HepG2 (cell line): Measurements from ENCODE around the gene PACSIN1. TPM values are rescaled to one million over a fixed set of nuclear protein-coding genes. Genes with fewer than 3 reads are reported as not detected.
A peak's percentile ranks its signal among the peaks of the same experiment; 100 is the strongest.

Source experiments
- IRX3 ChIP-seq: sonication (generic); formaldehyde crosslinking; IDR thresholded peaks from 2 replicates; pipeline ENCODE4 v1.8.1; 2023; ENCODE audit warnings: mild to moderate bottlenecking, low read depth, missing genetic modification reagents, borderline replicate concordance
- JUN ChIP-seq: sonication (generic); formaldehyde crosslinking; IDR thresholded peaks from 2 replicates; pipeline ENCODE4 v1.4.0; 2020; ENCODE audit warnings: mild to moderate bottlenecking, missing genetic modification reagents
- NFRKB ChIP-seq: fragments of 450-650 bp; IDR thresholded peaks from 2 replicates; pipeline ENCODE4 v1.6.1; 2017
- NONO ChIP-seq, 2 experiments: fragments of 450-650 bp in 1 of 2; sonication (generic) in 1 of 2; formaldehyde crosslinking in 1 of 2; IDR thresholded peaks in 1 of 2; conservative IDR thresholded peaks in 1 of 2; 2 replicates each; pipeline versions ENCODE4 v1.6.1 to v1.8.0; 2017 to 2022; ENCODE audit warnings: mild to moderate bottlenecking in 1 of 2, missing genetic modification reagents in 1 of 2, moderate library complexity in 1 of 2
- PATZ1 ChIP-seq: sonication (generic); formaldehyde crosslinking; IDR thresholded peaks from 2 replicates; pipeline ENCODE4 v1.4.0; 2020; ENCODE audit warnings: missing genetic modification reagents
- REST ChIP-seq, 2 experiments: IDR thresholded peaks; 2 replicates each; pipeline ENCODE4 v1.6.1; 2011 to 2012; ENCODE audit warnings: low read length in 2 of 2, borderline replicate concordance in 1 of 2, low read depth in 1 of 2, mild to moderate bottlenecking in 1 of 2, moderate library complexity in 1 of 2
- REXO4 ChIP-seq: sonication (generic); formaldehyde crosslinking; IDR thresholded peaks from 2 replicates; pipeline ENCODE4 v1.8.0; 2022; ENCODE audit warnings: missing genetic modification reagents, mild to moderate bottlenecking, borderline replicate concordance
- SOX13 ChIP-seq, 3 experiments: fragments of 450-650 bp in 1 of 3; sonication (generic) in 1 of 3; formaldehyde crosslinking in 1 of 3; IDR thresholded peaks in 2 of 3; conservative IDR thresholded peaks in 1 of 3; 2 replicates each; pipeline versions ENCODE4 v1.5.0 to v1.6.1; 2016 to 2020; ENCODE audit warnings: antibody characterized with exemption in 1 of 3, mild to moderate bottlenecking in 1 of 3, missing compliant biosample characterization in 1 of 3, missing genetic modification reagents in 1 of 3, moderate library complexity in 1 of 3
- polyA plus RNA-seq, 8 experiments: library from polyadenylated mRNA; depleted of rRNA in 3 of 8; stranded (reverse) in 7 of 8; unstranded in 1 of 8; fragments of >200 nt; fragmentation: Illumina TruSeq in 4 of 8; extraction: Trizol in 4 of 8; gene quantifications; 2 replicates each; pipeline versions ENCODE4 v1.2.1 to v1.2.3, GENCODE V29; 2011 to 2016; ENCODE audit warnings: low read depth in 4 of 8, missing spikeins in 1 of 8, mixed read lengths in 1 of 8; ENCODE audit not compliant: insufficient read depth in 1 of 8
- total RNA-seq, 5 experiments: library from RNA; depleted of rRNA; stranded (reverse); fragments of >200 nt; fragmentation: Illumina TruSeq; extraction: Trizol; gene quantifications; 2 replicates each; pipeline ENCODE4 v1.2.3, GENCODE V29; 2016; ENCODE audit warnings: low read depth in 1 of 5
- TF ChIP-seq, protein P1 (sequence below): sonication (generic); formaldehyde crosslinking; IDR thresholded peaks from 2 replicates; pipeline ENCODE4 v1.5.0; 2020; ENCODE audit warnings: mild to moderate bottlenecking, missing genetic modification reagents
- TF ChIP-seq, protein P2 (sequence below): sonication (generic); formaldehyde crosslinking; IDR thresholded peaks from 2 replicates; pipeline ENCODE4 v1.8.1; 2023; ENCODE audit warnings: mild to moderate bottlenecking, inconsistent platforms, moderate library complexity, missing genetic modification reagents, borderline replicate concordance
- TF ChIP-seq, protein P3 (sequence below): IDR thresholded peaks from 2 replicates; pipeline ENCODE4 v1.6.1; 2016

Gene PACSIN1
- total and polyA plus RNA-seq, 2 of the 13 experiments (the other 11 are each of a cell fraction or from before 2014, with no cell fraction given): not detected

GRCh38 chr6:34425498-34426410 is 40.1 kb upstream of the PACSIN1 start, which contains the start of gene RPS10 (continued):
- TF ChIP-seq, protein P1, sequence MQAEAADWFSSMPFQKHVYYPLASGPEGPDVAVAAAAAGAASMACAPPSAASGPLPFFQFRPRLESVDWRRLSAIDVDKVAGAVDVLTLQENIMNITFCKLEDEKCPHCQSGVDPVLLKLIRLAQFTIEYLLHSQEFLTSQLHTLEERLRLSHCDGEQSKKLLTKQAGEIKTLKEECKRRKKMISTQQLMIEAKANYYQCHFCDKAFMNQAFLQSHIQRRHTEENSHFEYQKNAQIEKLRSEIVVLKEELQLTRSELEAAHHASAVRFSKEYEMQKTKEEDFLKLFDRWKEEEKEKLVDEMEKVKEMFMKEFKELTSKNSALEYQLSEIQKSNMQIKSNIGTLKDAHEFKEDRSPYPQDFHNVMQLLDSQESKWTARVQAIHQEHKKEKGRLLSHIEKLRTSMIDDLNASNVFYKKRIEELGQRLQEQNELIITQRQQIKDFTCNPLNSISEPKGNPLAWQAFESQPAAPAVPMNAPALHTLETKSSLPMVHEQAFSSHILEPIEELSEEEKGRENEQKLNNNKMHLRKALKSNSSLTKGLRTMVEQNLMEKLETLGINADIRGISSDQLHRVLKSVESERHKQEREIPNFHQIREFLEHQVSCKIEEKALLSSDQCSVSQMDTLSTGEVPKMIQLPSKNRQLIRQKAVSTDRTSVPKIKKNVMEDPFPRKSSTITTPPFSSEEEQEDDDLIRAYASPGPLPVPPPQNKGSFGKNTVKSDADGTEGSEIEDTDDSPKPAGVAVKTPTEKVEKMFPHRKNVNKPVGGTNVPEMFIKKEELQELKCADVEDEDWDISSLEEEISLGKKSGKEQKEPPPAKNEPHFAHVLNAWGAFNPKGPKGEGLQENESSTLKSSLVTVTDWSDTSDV (CRISPR knock-in tag): peak; percentile 91; the same call in 1 of the 2 replicates
- TF ChIP-seq REST (IDR thresholded peaks at IDR 0.05; ENCODE audit: borderline replicate concordance in 1 of 2, low read depth in 1 of 2, low read length in 2 of 2) (peak in 1 of 2 experiments; percentile 77; a peak in 2 of 4 replicates), SOX13 (IDR thresholded peaks at IDR 0.05) (no peak), SOX13 (CRISPR knock-in tag; conservative IDR thresholded peaks at IDR 0.05 in 1 of 2, IDR thresholded peaks at IDR 0.05 in 1 of 2) (peak in 1 of 2 experiments; percentile 49; a peak in 2 of 4 replicates), NONO (IDR thresholded peaks at IDR 0.05) (no peak), NONO (CRISPR knock-in tag; conservative IDR thresholded peaks at IDR 0.05) (peak; percentile 84), JUN (CRISPR knock-in tag) (peak; percentile 54; the same call in 1 of the 2 replicates), IRX3 (CRISPR knock-in tag) (0 out of 2 replicates have a peak, but pooled peaks have one; percentile 31), NFRKB (no peak), REXO4 (CRISPR knock-in tag) (no peak), PATZ1 (CRISPR knock-in tag) (peak; percentile 23; the same call in 1 of the 2 replicates)
- TF ChIP-seq, protein P2, sequence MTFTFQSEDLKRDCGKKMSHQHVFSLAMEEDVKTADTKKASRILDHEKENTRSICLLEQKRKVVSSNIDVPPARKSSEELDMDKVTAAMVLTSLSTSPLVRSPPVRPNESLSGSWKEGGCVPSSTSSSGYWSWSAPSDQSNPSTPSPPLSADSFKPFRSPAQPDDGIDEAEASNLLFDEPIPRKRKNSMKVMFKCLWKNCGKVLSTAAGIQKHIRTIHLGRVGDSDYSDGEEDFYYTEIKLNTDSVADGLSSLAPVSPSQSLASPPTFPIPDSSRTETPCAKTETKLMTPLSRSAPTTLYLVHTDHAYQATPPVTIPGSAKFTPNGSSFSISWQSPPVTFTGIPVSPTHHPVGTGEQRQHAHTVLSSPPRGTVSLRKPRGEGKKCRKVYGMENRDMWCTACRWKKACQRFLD (CRISPR knock-in tag): peak; percentile 59; the same call in 1 of the 2 replicates
- TF ChIP-seq, protein P3, sequence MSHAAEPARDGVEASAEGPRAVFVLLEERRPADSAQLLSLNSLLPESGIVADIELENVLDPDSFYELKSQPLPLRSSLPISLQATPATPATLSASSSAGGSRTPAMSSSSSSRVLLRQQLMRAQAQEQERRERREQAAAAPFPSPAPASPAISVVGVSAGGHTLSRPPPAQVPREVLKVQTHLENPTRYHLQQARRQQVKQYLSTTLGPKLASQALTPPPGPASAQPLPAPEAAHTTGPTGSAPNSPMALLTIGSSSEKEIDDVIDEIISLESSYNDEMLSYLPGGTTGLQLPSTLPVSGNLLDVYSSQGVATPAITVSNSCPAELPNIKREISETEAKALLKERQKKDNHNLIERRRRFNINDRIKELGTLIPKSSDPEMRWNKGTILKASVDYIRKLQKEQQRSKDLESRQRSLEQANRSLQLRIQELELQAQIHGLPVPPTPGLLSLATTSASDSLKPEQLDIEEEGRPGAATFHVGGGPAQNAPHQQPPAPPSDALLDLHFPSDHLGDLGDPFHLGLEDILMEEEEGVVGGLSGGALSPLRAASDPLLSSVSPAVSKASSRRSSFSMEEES (CRISPR knock-in tag): peak; percentile 50; the same call in 1 of the 2 replicates
